RKO (cell line): ENCODE measurements around the gene MIPEP.
"Not testable (repeated sequence)": the region's sequence is repeated elsewhere in the genome, so short reads cannot be mapped to it uniquely, and the experiment has no call there.

Experiments used
- DNase-seq: peaks from one replicate; pipeline ENCODE4 v3.0.0-alpha.2; 2016; ENCODE audit warnings: low spot score

Gene MIPEP

DNA sequence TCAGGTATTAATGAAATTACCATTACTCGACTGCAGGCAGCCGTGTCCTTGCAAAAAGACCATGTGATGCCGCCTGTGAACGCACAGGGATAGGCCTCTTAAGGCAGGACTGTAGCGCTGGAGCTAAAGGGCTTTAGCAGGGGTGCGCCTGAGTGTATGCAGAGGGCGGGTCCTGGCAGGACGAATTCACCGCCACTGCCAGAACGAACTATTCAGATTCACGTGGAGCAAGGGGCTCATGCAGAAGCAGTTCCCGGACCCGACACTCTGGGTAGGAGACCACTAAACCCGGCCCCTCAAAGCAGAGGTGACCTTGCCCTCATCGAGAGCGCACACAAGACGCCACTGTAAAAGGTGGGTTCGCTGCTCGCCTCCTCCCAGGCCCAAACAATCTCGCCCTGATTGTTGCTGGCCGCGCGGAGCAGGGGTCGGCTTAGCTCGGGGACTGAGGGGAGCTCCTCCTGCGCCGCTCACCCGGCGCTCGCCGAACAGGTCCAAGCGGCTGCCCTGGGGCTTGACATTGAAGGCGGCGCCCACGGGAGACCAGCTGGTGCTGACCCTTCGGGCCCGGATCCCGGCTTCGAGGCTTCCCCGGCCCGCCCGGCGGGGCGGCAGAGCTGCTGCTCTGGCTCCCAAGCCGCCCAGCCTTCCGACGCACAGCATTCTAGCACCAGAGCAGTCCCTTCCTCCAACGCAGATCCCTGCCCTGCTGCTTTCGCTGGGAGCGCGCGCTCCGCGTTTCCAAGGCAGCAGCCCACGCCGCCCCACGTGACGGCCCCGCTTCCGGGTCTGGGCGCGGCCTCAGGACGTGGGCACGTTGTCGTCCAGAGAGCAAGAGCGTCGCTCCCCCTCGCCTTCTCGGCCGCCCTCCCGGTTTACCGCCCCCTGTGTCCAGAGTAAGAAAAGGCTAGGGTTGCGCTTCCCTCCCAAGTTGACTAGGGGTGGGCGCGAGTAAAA is at the start of gene MIPEP:
Gene MIPEP (minus strand): TSS at position 743 of the 957 bp plus-strand sequence. CDS start 80 bp downstream, at position 663.
- peak; percentile 94 for DNase-seq

DNA sequence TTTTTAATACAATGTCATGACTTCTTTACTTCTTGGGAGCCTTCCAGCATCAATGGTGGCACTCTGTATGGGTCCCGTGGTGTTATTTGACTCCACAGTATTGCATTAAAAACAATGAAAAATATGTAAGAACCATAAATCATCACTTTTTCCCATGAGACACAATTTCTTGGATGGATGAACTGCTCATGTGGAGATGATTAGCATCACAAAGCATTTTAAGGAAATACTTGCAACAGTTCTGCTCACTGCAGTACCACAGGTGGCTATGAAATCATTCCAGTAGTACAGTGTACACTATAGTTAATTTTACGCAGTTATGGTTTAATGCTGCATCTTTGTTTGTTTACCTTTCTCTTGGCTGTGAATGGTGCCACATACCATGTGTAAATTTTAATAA is 45.3 kb upstream of the MIPEP start:
- DNase-seq = no peak

DNA sequence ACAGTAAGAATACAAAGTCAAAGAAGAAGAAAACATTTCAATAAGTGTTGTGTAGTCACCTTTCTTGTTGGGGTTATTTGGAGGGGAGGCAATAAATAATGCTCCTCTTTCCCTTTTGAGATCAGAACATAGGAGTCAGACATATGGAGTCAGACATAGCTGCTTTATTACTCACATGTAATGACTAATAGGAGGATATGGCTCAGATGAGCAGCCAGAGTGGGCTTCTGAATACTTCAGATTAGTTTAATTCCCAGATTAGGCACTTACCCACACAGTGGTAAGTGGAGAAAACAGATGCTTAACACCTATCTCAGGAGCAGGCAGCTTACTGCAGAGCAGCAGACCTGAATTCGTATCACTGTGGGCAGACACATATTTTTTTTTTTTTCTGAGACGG is 39.8 kb upstream of the MIPEP start:
- peak; percentile 89 for DNase-seq

DNA sequence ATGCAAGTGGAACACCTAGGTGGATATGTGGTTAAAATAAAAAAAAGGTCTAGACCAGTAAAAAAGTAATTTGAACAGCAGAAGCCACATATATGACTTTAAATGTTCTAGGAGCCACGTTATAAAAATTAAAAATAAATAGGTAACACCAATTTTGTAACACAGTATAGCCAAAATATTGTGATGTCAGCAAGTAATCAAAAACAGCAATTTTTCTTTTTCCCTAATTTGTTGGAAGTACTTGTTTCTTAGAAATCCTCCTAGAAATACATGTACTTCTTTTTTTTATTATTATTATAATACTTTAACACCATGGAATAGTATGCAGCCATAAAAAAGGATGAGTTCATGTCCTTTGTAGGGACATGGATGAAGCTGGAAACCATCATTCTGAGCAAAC is 33.8 kb upstream of the MIPEP start:
- no peak for DNase-seq

DNA sequence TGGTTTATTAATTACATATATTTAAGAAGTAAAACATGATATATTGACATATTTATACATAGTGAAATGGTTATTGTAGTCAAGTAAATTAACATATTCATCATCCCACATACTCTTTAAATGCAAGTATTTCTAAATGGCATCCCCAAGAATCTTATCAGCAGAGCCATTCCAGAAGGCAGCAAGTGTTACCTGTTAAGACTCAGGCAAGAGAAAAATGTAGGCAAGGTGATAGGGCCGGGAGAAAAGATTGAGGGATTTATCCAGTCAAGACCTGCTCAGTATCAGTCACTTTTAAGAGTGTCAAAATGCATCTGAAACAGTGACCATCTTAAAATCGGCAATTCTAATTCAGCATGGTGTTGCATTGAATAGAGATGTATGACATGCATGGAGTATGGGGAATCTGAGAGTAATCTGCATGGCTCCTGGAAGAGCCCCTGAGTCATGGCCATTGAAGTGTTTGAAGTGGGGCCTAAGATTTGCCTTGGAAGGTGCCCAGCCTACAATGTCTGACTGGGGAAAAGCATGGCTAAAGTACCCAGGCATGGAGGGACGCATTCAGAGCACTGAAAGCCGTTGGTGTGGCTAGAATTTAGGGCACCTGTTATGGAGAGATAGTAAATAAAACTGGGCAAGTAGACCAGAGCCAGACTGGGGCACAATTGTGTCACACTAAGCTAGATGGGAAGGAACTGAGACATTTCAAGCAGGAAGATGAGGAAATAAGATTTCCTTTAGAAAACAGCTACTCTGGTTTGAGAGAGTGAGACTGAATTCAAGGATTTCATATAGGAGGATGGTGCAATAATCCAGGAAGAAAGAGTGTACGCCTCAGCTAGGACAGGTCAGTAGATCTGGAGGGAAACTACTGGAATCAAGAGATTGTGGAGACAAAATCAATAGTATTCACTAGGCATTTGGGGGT is 33.1 kb upstream of the MIPEP start:
- no peak for DNase-seq

DNA sequence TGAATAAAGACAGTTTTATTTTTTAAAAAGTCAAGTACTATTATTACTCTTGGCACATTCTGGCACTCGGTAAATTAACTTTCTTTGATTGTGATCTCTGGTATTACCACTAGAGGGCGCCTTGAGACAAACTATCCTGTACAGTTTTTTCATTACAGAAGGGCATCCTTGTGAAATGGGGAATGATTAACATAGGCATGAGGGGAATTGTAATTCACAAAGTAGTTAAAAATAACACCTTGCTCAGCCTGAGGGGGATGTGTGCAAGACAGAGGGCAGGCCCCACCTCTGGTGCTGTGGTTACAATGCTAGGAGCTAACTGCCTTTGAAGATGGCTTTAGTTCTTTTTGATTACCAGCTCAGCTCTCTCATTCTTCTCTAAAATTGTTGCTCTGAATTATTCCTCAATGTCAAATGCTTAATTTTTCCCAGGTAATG is 32.3 kb upstream of the MIPEP start:
- peak; percentile 25 for DNase-seq

DNA sequence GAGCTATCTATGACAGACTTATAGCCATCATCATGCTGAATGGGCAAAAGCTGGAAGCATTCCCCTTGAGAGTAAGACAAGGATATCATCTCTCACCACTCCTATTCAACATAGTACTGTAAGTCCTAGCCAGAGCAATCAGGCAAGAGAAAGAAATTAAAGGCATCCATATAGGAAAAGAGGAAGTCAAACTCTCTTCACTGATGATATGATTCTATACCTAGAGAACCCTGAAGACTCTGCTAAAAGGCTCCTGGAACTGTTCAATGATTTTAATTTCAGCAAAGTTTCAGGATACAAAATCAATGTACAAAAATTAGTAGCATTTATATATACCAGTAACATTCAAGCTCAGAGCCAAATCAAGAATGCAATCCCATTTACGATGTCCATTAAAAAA is 29.8 kb upstream of the MIPEP start:
- DNase-seq = no peak

DNA sequence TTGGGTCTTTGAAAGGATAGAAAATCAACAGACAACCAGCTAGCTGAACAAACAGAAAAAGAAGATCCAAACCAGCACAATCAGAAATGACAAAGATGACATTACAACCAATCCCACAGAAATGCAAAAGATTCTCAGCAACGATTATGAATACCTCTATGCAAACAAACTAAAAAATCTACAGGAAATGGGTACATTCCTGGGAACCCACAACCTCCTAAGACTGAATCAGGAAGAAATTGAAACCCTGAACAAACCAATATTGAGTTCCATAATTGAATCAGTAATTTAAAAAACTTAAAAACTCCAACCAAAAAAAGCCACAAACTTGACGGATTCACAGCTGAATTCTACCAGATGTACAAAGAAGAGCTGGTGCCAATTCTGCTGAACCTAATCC is 29.0 kb upstream of the MIPEP start:
- DNase-seq = no peak

DNA sequence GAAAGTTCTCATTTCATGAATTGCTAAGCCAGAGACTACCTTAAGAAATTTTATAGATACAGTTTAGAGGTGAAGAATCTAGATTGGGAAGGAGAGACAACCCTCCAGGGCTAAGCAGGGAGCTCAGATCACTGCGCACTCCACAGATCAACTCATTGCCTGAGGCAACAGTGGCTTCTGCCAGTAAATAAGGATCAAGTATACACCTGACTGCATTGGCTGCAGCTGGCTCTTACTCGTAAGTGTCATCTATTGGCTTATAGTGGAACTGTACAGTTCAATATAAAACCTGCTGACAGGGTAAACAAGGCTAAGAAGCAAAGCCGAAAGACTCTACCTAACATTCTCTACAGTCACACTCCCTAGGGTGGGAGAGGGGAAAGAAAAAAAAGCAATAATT is 26.1 kb upstream of the MIPEP start:
- no peak for DNase-seq

DNA sequence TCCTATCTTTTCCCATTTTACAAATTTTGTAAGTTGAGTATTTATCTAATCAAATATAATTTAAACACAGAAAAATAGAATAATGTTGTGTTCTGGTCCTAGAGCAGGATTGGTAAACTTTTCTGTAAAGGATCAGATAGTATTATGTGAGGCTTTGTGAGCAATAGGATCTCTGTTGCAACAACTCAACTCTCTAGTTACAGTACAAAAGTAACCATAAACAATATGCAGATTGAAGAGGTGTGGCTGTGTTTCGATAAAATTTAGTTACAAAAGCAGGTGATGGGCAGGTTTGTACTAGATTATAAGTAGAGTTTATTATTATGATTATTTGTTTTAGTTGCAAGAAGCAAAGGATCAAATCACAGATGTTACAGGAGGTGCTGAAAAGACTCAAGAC is 23.3 kb upstream of the MIPEP start:
- DNase-seq = no peak

DNA sequence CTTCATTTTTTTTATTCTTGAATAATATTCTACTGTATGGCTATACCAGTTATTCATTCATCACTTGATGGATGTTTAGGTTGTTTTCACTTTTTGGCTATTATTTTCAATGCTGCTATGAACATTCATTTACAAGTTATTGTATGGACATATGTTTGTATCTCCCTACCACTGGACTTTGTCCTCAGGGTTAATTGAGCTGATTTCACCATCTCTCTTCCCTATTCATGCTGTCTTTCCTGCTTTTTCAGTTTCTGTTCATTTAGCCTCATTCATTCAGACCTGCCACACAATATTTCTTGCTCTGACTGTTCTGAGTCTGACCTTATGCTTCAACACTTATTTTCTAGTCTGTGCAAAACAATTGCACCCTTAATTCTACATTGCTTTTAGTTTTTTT is 20.4 kb upstream of the MIPEP start:
- DNase-seq = no peak

DNA sequence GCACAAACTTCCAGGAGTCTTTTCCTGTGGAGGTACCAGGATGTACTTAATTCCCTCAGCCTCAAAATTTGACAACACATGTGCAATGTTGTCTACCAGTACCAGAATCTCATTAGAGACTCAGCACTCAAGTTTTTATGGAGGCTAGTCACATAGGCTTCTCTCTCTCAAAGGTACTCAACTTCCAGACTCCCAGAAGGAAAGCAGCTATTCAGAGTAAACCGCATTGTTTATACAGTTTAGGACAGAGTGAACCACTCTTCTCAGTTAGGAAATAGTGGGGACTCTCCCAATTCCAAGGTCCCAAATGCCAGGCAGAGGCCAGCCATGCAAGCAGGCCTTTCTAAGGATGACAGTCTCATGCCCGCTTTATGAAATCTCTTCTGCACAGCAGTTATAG is 16.6 kb upstream of the MIPEP start:
- no peak for DNase-seq

DNA sequence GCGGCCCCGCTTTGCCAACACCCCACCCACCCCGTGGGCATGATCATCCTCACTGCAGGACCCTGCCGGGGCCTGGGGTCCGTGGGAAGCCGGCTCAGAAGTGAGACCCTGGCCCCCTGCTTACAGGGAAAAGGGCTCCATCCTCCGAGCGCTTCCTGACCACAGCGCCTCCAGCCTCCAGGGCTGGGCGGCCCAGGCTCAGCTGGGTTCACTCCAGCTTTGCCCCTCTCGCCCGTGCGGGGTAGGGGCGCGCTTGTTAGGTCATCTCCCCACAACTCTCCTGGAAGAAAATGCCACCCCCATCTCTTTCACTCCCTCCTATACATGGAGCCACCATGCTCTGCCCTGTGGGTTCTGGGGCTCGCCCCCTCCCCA is 14.7 kb upstream of the MIPEP start:
- no peak for DNase-seq

DNA sequence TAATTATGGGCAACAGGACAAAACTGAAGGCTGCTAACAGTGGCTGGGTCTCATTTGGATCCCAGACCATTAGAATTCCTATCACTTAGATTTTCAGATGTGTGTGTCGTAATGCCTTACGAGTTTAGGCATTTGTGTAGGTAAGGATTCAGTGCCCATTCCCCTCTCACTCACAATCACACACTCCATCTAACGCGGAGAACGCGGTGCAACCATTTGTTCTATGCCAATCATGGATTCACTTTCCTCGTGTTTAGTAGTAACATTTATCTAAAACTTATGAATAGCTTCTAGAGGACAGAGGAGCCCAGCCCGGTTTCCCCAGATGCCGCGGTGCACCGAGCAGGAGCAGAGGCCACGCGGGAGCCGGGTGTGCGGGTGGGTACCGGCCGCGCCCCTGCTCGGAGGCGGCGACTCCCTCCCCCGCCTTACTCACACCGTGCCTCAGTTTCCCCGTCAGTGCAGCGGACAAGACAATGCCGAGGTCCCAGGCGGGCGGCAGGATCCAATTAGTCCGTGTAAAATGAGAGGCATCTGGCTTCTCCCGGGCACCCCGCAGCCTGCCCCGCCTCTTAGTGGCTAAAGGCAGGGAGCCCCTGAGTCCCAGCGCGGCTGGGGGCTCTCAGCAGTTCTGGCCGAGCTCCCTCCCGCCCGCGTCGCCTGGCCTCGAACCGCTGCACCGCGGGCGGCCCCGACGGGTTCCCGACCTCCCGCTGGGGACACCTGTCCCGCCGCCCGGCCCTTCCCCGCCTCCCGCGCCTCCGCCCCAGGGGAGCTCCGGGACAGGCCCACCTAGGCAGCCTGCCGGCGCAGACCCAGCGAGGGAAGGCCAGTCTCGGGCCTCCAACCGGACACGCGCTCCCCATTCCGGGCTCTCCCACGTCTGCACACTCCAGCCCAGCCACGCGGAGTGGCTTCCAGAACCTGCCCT is 14.0 kb upstream of the MIPEP start:
- DNase-seq = no peak

DNA sequence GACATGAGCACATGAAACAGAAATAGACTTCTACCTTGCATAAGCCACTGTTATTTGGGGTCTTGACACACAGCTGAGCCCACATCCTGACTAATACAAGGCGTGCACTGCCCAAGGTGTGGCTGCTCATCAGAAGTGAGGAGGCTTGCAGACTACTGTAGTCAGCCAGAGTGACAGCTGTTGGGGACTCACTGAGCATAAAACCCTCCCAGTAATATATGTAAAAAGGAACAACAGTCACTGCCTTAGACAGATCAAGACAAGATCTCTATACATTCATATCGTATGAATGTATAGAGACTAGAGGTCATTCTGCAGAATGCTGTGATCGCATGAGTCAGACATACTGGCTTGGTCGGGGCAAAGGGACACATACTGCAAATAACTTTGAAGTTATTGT is 12.2 kb upstream of the MIPEP start:
- peak; percentile 22 for DNase-seq

DNA sequence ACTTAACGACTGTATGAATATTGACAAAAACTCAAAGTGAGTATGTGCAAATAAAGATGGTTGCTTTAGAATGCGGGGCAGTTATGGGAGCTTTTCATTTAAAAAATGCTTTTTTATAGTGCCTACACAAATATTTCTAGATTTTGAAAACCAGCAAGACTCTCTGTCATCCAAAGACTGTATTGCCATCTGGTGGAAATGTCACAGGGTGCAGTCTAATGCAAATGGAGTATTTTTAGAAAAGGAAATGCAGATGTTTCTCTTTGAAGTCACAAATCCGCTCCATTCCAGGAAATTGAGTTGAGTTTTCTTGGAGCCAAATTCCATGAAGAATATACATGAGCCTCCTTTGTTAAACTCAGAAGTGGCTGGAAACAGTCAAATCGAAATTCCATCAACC is 10.4 kb upstream of the MIPEP start:
- peak; percentile 44 for DNase-seq

DNA sequence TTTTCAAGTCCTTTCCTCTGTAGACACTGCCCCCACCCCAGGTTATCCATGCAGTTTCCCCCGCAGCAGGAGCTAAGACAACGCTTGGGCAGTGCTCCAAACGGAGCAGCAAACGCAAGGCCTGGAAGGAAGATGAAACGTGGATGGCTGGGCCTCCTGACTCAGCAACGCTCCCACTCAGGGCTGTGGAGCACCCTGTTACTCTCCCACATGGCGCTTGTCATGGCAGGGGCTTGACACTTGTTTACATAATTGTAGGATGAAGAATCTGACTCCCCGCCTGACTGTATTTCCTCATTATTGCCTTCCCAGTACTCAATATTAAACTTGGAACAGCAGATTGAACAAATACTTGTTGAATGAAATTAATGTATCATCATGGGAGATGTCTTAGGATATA is 8.9 kb upstream of the MIPEP start:
- DNase-seq = no peak

DNA sequence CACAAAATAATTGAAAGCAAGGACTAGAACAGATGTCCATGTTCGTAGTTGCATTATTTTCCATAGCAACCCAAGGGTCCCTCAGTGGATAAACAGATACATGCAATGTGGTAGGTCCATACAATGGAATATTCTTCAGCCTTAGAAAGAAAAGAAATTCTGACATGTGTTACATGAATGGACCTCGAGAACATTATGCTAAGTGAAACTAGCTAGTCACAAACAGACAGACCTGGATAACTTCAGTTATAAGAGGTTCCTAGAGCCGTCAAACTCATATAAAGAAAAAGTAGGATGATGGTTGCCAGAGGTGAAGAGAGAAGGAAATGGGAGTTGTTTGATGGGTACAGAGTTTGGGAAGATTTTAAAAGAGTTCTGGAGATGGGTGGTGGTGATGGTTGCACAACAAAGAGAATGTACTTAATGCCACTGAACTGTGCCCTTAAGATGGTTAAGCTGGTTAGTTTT is 8.3 kb upstream of the MIPEP start, which contains the start of gene C1QTNF9B:
Gene C1QTNF9B (minus strand): TSS at position 51 of the 468 bp plus-strand sequence.
- not testable (repeated sequence) for DNase-seq

DNA sequence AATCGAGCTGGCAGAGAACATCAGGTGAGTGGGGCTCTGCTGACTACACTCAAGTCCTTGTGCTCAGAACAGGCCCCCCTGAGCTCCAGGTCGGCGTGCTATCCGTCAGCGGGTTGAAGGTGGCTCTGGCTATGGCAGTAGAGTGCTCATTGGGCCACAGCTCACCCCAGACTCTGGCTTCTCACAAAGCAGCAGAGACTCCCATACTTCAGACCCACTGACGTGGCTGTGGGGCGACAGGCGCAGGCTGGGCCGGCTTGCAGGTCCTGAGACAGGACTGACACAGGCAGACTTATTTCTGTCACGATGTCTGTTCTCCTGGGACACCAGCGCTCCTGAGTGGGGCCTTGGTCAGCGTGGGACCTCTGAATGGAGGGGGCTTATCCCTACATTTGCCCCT is 5.5 kb upstream of the MIPEP start:
- not testable (repeated sequence) for DNase-seq

DNA sequence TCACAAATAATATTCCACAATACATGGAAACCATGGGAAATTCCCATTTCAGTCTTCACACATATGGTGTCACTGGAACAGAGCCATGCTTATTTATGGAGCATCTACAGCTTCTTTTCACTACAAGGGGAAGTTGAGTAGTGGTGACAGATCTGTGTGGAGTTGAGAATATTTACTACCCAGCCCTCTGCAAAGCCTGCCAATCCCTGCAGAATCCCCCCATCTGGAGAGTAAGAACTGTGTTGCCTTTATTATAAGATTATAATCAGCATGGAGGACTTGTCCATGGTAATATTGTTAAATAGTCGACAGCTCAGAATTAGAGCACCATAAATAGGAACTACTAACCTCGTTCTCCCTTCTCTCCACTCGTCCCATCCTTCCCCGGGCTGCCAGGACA is 4.6 kb upstream of the MIPEP start:
- DNase-seq = not testable (repeated sequence)
